GM12892 (cell line): ENCODE results near the gene MCIDAS.

Experiments
- POLR2A ChIP-seq: IDR thresholded peaks from 2 replicates; pipeline ENCODE4 v1.6.1; 2011; ENCODE audit warnings: low read depth, low read length, control low read depth
- TAF1 ChIP-seq: IDR thresholded peaks from 2 replicates; pipeline ENCODE4 v1.6.1; 2011; ENCODE audit warnings: low read depth, mild to moderate bottlenecking, control low read depth, low read length, borderline replicate concordance

DNA sequence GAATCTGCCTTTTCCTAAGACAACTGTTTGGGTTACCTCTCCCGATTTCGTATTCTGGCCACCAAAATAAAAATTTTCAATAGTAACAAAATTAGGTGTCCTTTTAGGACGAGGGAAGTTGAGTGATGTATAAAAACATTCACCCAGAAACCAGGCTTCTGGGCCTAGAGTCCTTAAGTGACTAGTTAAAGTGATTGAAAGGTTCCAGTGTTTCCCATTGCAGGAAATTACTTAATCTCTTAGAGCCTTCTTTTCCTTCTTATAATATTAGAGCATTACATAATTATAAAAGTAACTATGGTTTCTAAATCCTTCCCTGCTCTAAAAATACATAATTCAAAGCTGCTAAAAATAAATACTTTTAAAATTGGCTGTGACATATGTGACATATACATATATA lies 7.3 kb downstream of the MCIDAS start:
- TF ChIP-seq TAF1 (no peak), POLR2A (no peak)
